GM21723 (cell line): ENCODE data around the gene ZNF860.
"Not testable (repeated sequence)": the region's sequence is repeated elsewhere in the genome, so short reads cannot be mapped to it uniquely, and the experiment has no call there.

Source experiments
- ATAC-seq: cut with Tn5 transposase; IDR thresholded peaks from one replicate; pipeline ENCODE4 v1.9.1; 2021; ENCODE audit warnings: mild to moderate bottlenecking, moderate library complexity; ENCODE audit not compliant: unreplicated experiment

ZNF860 gene

GRCh38 chr3:31960793-31961431 is 20.6 kb upstream of the ZNF860 start:
- ATAC-seq, result no peak

- no peak for ATAC-seq
Measured at GRCh38 chr3:31962801-31963205, 18.7 kb upstream of the ZNF860 start.

GRCh38 chr3:31966978-31967591 is 14.5 kb upstream of the ZNF860 start:
- ATAC-seq, result no peak

- ATAC-seq, result no peak
Measured at GRCh38 chr3:31967592-31967991, 14.0 kb upstream of the ZNF860 start.

- ATAC-seq, result no peak
Measured at GRCh38 chr3:31968369-31968926, 13.1 kb upstream of the ZNF860 start.

GRCh38 chr3:31968927-31969418 is 12.6 kb upstream of the ZNF860 start:
- ATAC-seq, result no peak

GRCh38 chr3:31971607-31972006 is 9.9 kb upstream of the ZNF860 start:
- no peak for ATAC-seq

GRCh38 chr3:31973081-31973480 is 8.5 kb upstream of the ZNF860 start:
- ATAC-seq, result no peak

GRCh38 chr3:31973837-31974236 is 7.7 kb upstream of the ZNF860 start:
- ATAC-seq, result no peak

- ATAC-seq, result no peak
Measured at GRCh38 chr3:31974471-31974870, 7.1 kb upstream of the ZNF860 start.

GRCh38 chr3:31974964-31975363 is 6.6 kb upstream of the ZNF860 start:
- no peak for ATAC-seq

GRCh38 chr3:31976302-31976701 is 5.2 kb upstream of the ZNF860 start:
- no peak for ATAC-seq

- no peak for ATAC-seq
Measured at GRCh38 chr3:31977736-31978135, 3.8 kb upstream of the ZNF860 start.

- no peak for ATAC-seq
Measured at GRCh38 chr3:31978553-31978952, 3.0 kb upstream of the ZNF860 start.

- peak; percentile 66 for ATAC-seq
Measured at GRCh38 chr3:31979001-31979697, 2.4 kb upstream of the ZNF860 start.

- peak; percentile 52 for ATAC-seq
Measured at GRCh38 chr3:31980530-31981205, 882 bp upstream of the ZNF860 start.

GRCh38 chr3:31984321-31984720 is 2.8 kb downstream of the ZNF860 start:
- no peak for ATAC-seq

- ATAC-seq, result no peak
Measured at GRCh38 chr3:31985831-31986230, 4.3 kb downstream of the ZNF860 start.

- ATAC-seq, result no peak
Measured at GRCh38 chr3:31988271-31988670, 6.7 kb downstream of the ZNF860 start.

GRCh38 chr3:31992995-31993394 is 11.4 kb downstream of the ZNF860 start:
- not testable (repeated sequence) for ATAC-seq

- no peak for ATAC-seq
Measured at GRCh38 chr3:31993843-31994242, 12.3 kb downstream of the ZNF860 start.
